ENCODE measurements around the gene GGT7.
"Not testable (repeated sequence)": the region's sequence is repeated elsewhere in the genome, so short reads cannot be mapped to it uniquely, and the experiment has no call there.

Gene GGT7, protein sequence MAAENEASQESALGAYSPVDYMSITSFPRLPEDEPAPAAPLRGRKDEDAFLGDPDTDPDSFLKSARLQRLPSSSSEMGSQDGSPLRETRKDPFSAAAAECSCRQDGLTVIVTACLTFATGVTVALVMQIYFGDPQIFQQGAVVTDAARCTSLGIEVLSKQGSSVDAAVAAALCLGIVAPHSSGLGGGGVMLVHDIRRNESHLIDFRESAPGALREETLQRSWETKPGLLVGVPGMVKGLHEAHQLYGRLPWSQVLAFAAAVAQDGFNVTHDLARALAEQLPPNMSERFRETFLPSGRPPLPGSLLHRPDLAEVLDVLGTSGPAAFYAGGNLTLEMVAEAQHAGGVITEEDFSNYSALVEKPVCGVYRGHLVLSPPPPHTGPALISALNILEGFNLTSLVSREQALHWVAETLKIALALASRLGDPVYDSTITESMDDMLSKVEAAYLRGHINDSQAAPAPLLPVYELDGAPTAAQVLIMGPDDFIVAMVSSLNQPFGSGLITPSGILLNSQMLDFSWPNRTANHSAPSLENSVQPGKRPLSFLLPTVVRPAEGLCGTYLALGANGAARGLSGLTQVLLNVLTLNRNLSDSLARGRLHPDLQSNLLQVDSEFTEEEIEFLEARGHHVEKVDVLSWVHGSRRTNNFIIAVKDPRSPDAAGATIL

DNA sequence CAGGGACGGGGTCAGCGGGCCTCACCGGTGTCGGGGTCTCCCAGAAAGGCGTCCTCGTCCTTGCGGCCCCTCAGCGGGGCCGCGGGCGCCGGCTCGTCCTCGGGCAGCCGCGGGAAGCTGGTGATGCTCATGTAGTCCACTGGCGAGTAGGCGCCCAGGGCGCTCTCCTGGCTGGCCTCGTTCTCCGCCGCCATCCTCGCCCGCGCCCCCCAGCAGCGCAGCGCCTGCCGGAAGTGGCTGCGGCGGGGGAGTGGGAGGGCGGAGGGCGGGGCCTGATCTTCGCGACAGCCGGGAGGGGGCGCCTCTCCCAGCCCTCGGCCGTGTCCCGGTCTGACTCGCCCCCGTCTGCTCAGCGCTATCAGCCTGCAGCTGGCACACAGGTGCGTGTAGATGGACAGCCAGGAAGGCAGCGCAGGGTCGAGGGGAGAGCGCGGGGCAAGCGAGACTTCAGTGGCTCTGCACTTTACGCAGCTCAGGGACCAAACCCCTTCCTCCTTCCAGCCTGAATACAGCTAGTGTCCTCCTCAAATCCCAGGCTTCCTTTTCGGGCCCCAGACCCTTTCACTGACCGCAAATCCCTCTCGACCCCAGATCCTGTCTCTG is at the start of gene GGT7:
Gene GGT7 (minus strand): TSS at position 235 of the 603 bp plus-strand sequence. CDS start 41 bp downstream, at position 194.
- peaks cover 52% of the 10 kb centered on the region for H3K4me1 Mint-ChIP-seq (ENCODE audit: low read depth)
- peak within 1 kb of the TSS; percentile 73 for H3K27ac Mint-ChIP-seq
- H3K4me3 Mint-ChIP-seq = peak within 1 kb of the TSS; percentile 91
- no peaks in the 10 kb centered on the region for H3K9me3 Mint-ChIP-seq
- no peaks in the 10 kb centered on the region for H3K27me3 Mint-ChIP-seq (ENCODE audit: low read depth)
- H3K36me3 Mint-ChIP-seq (ENCODE audit: low read depth) = no peaks in the 10 kb centered on the region

DNA sequence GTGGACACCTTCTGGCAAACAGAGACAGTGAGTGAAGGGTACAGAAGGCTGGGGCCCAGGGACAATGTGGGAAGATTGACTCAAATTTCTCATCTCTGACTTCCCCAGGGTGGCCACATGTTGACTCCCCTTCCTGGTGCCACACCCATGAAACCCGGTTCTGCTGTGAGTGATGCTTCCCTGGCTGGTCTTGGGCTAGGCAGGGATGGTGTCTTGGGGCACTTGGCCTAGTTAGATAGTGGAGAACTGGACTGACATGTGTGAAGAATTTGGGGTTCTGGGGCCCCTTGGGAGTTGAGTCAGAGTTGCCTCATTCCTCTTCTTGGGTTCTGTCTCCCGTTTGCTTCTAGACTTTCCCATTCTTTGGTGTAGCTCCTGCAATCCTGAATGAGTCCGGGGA is 48.8 kb upstream of the GGT7 start:
- Mint-ChIP-seq H3K4me1 (ENCODE audit: low read depth) (peaks cover 49% of the 10 kb centered on the region), H3K36me3 (ENCODE audit: low read depth) (peaks cover 59% of the 10 kb centered on the region), H3K27me3 (ENCODE audit: low read depth) (no peaks in the 10 kb centered on the region), H3K9me3 (peaks cover 12% of the 10 kb centered on the region), H3K27ac (no peak overlapping the region), H3K4me3 (no peak overlapping the region)

DNA sequence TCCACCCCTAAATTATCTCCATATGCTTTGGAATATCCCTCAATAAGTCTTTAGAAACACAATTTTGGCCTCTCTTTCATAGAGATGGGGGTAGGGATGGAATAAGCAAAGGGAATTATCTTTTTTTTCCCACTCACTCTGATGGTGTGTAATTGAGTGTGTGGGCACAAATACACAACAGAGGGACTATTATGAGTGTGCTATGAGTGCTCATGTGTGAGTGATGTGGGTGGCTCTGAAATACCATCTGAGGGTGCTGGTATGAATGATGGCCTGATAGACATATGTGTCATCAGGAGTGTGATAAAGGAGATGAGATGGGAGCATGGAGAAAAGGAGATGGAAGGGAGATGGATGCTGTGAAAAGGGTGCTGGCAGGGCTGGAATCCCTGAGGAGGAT is 47.4 kb upstream of the GGT7 start:
- Mint-ChIP-seq H3K4me1 (ENCODE audit: low read depth) (peaks cover 47% of the 10 kb centered on the region), H3K27ac (peak overlapping the region; percentile 7), H3K27me3 (ENCODE audit: low read depth) (no peaks in the 10 kb centered on the region), H3K9me3 (peaks cover 12% of the 10 kb centered on the region), H3K36me3 (ENCODE audit: low read depth) (peaks cover 55% of the 10 kb centered on the region), H3K4me3 (no peak overlapping the region)

DNA sequence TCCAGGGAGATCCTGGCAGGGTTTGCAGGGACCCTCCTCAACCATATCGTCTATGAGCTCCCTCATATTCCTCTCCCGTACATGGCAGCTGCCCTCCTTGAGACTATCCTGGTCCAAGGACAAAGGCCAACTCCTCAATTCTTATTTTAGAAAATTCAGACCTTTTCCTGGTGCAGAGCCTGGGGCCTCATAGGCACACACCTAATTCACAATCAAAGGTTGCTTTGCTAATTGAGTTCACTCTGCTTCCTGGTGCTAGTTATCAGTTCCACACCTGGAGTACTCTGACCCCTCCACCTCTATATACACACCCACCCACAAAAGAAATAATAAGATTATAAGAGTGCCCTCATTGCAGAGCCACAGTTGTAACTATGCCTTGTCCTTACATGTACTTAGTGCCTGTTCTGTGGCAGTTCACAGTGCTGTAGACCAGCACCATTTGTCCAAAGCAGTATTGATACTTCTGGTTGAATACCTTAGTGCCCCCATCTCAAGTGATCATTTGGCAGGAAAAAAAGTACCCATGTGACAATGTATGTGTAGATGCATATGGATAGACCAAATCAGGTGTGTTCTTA is 44.2 kb upstream of the GGT7 start:
- peaks cover 61% of the 10 kb centered on the region for H3K36me3 Mint-ChIP-seq (ENCODE audit: low read depth)
- H3K27me3 Mint-ChIP-seq (ENCODE audit: low read depth) = no peaks in the 10 kb centered on the region
- H3K9me3 Mint-ChIP-seq = peaks cover 12% of the 10 kb centered on the region
- no peak overlapping the region for H3K4me3 Mint-ChIP-seq
- peak overlapping the region; percentile 86 for H3K27ac Mint-ChIP-seq
- peaks cover 51% of the 10 kb centered on the region for H3K4me1 Mint-ChIP-seq (ENCODE audit: low read depth)

DNA sequence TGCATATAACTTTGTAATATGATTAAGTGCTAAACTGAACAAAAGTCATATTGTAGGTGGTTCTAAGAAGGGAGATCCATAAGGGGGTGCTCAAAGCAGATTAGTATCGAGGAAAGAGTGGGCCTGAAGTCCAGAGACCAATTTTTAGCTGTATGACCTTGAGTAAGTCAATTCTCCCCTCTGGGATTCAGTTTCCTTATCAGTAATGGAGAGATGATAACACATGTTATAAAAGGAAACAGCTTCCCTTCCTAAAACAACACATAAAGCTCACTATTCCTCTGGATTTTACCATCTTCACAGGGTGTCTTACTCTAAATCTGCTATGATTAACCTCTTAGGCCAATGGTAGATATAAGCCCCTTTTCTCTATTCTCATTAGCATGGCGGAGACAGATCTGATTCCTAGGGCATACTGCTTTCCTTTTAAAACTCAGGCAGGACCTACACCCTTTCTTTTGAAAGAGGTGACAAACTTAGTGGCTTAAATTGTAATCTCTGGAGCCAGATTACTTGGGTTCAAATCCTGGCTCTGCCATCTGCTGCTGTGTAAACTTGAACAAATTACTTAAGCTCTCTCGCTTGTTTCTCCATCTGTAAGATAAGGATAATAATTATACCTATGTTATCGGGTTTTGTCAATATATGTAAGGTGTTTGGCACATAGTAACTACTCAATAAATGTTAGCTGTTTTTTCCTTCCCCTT is 43.2 kb upstream of the GGT7 start:
- peaks cover 12% of the 10 kb centered on the region for H3K9me3 Mint-ChIP-seq
- no peaks in the 10 kb centered on the region for H3K27me3 Mint-ChIP-seq (ENCODE audit: low read depth)
- peaks cover 48% of the 10 kb centered on the region for H3K4me1 Mint-ChIP-seq (ENCODE audit: low read depth)
- H3K4me3 Mint-ChIP-seq = no peak overlapping the region
- H3K36me3 Mint-ChIP-seq (ENCODE audit: low read depth) = peaks cover 56% of the 10 kb centered on the region
- H3K27ac Mint-ChIP-seq = peak overlapping the region; percentile 19

DNA sequence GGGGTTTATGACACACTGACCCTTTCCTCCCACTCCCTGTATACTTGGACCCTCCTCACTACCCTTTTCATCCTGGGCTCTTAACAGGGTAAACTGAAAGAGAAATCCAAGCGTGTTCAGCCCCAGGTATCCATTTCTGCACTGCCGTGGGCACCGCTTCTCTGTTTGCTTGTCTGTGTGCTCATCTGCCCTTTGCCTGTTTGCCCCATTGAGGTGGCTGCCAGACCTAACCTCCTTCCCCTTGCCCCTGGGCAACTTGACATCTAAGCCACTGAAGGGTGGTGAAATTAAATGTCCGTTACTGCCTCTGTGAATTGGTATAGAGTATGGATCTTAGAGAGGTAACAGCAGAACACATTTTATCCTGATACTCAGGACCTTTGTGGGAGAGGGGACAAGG is 42.5 kb upstream of the GGT7 start:
- no peak overlapping the region for H3K4me3 Mint-ChIP-seq
- peaks cover 49% of the 10 kb centered on the region for H3K36me3 Mint-ChIP-seq (ENCODE audit: low read depth)
- H3K4me1 Mint-ChIP-seq (ENCODE audit: low read depth) = peaks cover 42% of the 10 kb centered on the region
- H3K27me3 Mint-ChIP-seq (ENCODE audit: low read depth) = no peaks in the 10 kb centered on the region
- peaks cover 10% of the 10 kb centered on the region for H3K9me3 Mint-ChIP-seq
- no peak overlapping the region for H3K27ac Mint-ChIP-seq

DNA sequence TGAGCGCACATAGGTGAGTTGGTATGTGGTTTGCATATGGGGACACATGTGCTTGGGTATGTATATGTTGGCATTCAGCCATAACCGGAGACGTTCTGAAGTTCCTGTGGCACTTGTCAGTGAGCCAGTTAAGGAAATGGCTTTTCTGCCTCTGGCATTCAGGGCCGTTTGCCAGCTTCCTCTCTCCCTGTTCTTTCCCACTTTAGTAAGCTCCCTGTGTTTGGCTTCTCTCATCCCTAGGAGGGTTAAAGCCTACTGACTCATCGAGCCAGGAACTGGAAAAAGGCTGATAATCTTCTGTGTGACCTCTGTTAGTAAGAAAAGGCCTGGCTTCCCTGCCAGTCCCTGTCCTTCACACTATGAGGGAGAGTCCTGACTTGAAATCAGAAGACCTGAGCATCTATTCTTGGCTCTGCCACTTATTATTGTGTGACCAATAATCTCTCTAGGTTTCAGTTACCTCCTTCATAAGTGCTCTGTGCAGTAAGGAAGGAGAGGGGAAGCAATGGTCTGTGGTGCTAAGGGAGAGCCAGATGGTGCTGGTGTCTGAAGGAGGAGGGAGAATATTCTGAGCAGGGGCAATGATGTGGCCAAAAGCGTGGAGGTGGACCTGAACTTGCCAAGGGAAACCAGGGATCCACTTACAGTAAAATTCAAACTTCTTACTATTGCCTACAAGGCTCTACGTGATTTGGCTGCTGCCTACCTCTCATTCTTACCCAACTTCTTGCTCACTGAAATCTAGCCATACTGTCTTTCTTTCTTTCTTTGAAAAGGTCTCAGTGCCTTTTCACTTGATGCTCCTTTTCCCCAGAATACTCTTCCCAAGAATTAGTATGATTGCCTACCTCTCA is 35.2 kb upstream of the GGT7 start:
- no peaks in the 10 kb centered on the region for H3K27me3 Mint-ChIP-seq (ENCODE audit: low read depth)
- H3K27ac Mint-ChIP-seq = no peak overlapping the region
- no peaks in the 10 kb centered on the region for H3K9me3 Mint-ChIP-seq
- H3K4me1 Mint-ChIP-seq (ENCODE audit: low read depth) = peaks cover 17% of the 10 kb centered on the region
- no peak overlapping the region for H3K4me3 Mint-ChIP-seq
- H3K36me3 Mint-ChIP-seq (ENCODE audit: low read depth) = peaks cover 16% of the 10 kb centered on the region

DNA sequence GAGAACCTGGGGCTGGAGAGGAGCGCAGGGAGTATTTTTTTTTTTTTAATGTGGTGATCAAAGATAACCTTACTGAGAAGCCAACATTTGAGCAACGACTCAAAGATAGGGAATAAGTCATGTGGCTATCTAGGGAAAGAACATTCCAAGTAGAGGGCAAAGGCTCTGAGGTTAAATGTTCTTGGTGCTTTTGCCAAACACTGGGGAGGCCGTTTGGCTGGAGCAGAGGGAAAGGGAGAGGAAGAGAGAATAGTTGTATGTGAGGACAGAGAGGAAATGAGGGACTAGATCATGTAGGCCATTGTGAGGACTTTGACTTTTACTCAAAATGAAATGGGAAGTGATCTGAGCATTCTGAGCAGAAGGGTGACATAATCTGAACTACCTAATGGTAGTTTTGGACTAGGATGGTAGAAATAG is 31.6 kb upstream of the GGT7 start:
- Mint-ChIP-seq H3K36me3 (ENCODE audit: low read depth) (peaks cover 20% of the 10 kb centered on the region), H3K4me1 (ENCODE audit: low read depth) (peaks cover 24% of the 10 kb centered on the region), H3K9me3 (no peaks in the 10 kb centered on the region), H3K27me3 (ENCODE audit: low read depth) (no peaks in the 10 kb centered on the region), H3K4me3 (no peak overlapping the region), H3K27ac (no peak overlapping the region)

DNA sequence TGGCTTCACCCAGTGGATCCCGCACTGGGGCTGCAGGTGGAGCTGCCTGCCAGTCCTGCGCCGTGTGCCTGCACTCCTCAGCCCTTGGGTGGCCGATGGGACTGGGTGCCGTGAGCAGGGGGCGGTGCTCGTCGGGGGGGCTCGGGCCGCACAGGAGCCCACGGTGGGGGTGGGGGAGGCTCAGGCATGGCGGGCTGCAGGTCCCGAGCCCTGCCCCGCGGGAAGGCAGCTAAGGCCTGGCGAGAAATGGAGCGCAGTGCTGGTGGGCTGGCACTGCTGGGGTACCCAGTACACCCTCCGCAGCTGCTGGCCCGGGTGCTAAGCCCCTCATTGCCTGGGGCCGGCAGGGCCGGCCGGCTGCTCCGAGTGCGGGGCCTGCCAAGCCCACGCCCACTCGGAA is 26.1 kb upstream of the GGT7 start:
- H3K27ac Mint-ChIP-seq; H3K9me3 Mint-ChIP-seq; H3K4me3 Mint-ChIP-seq; H3K27me3 Mint-ChIP-seq (ENCODE audit: low read depth): not testable (repeated sequence)
- H3K4me1 Mint-ChIP-seq (ENCODE audit: low read depth) = peaks cover 13% of the 10 kb centered on the region
- peaks cover 21% of the 10 kb centered on the region for H3K36me3 Mint-ChIP-seq (ENCODE audit: low read depth)

DNA sequence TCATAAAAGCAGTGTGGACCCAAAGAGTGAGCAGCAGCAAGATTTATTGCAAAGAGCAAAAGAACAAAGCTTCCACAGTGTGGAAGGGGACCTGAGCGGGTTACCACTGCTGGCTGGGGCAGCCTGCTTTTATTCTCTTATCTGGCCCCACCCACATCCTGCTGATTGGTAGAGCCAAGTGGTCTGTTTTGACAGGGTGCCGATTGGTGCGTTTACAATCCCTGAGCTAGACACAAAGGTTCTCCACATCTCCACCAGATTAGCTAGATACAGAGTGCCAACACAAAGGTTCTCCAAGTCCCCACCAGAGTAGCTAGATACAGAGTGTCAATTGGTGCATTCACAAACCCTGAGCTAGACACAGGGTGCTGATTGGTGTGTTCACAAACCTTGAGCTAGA is 25.5 kb upstream of the GGT7 start:
- H3K9me3 Mint-ChIP-seq = not testable (repeated sequence)

DNA sequence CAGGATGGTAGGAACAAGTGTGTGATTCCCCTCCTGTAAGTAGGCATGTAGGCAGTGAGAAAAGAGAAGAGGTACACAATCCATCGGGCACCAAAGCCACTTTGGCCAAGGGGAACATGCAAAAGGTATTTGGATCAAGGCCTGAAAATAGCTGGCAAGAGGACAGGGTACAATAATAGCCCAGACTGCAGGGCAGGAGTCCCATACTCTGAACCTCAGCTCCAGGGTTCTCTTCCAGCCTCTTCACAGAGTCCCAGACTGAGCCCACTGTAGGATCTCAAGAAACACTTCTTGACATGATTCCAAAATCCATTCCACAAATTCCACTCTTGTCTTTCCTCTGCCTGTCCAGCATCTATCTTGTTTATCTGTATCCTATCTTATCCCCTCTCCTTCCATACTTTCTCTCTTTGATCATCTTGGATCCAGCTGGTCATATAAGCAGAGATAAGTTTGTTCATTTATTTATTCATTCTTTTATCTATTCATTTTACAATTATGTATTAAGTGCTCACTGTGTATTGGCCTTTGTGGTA is 23.5 kb upstream of the GGT7 start:
- H3K27me3 Mint-ChIP-seq (ENCODE audit: low read depth) = no peaks in the 10 kb centered on the region
- no peak overlapping the region for H3K4me3 Mint-ChIP-seq
- peaks cover 26% of the 10 kb centered on the region for H3K4me1 Mint-ChIP-seq (ENCODE audit: low read depth)
- no peak overlapping the region for H3K27ac Mint-ChIP-seq
- no peaks in the 10 kb centered on the region for H3K9me3 Mint-ChIP-seq
- H3K36me3 Mint-ChIP-seq (ENCODE audit: low read depth) = peaks cover 16% of the 10 kb centered on the region

More for the DNA sequence above, 25.5 kb upstream of the GGT7 start:
- Mint-ChIP-seq H3K4me1 (ENCODE audit: low read depth) (peaks cover 11% of the 10 kb centered on the region), H3K36me3 (ENCODE audit: low read depth) (peaks cover 22% of the 10 kb centered on the region)
- H3K27ac Mint-ChIP-seq; H3K4me3 Mint-ChIP-seq; H3K27me3 Mint-ChIP-seq (ENCODE audit: low read depth): not testable (repeated sequence)

DNA sequence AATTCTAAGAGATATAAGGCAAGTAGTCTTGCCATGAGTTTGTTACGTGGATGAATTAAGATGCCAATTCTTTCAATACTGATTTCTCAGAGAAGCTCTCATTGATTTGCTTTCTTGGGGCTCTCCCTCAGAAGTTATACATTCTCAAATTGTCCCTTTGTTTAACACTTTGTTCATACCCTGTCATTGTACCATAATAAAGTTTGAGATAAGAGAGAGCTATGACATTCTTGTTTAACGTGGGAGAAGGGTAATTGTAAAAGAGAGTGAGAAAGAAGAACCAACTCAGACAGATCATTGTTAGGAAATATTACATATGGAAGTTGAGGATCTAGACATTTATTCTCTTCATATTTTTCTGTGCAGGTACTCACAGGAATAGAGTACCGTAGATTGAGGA is 22.8 kb upstream of the GGT7 start:
- H3K27ac Mint-ChIP-seq = no peak overlapping the region
- H3K27me3 Mint-ChIP-seq (ENCODE audit: low read depth) = no peaks in the 10 kb centered on the region
- peaks cover 16% of the 10 kb centered on the region for H3K36me3 Mint-ChIP-seq (ENCODE audit: low read depth)

DNA sequence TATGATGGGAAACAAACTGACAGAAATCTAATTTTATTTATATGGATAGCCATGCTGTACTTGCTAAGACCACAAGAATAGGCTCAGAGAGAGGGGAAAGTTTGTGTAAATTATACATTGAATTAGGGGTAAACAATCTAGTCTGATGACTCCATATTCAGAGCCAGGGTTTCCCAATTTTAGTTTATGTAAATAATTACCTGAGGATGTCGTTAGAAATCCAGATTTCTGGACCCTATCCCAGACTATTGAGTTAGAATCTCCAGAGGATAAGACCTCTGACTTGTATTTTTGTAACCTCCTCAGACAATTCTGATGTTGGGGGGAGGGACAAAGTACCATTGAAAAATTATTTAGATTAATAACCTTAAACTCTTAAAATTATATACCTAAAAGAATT is 22.1 kb upstream of the GGT7 start:
- Mint-ChIP-seq H3K27me3 (ENCODE audit: low read depth) (no peaks in the 10 kb centered on the region), H3K9me3 (no peaks in the 10 kb centered on the region), H3K4me1 (ENCODE audit: low read depth) (peaks cover 37% of the 10 kb centered on the region), H3K27ac (no peak overlapping the region), H3K4me3 (no peak overlapping the region), H3K36me3 (ENCODE audit: low read depth) (peaks cover 20% of the 10 kb centered on the region)

More for the DNA sequence above, 22.8 kb upstream of the GGT7 start:
- Mint-ChIP-seq H3K9me3 (no peaks in the 10 kb centered on the region), H3K4me1 (ENCODE audit: low read depth) (peaks cover 30% of the 10 kb centered on the region), H3K4me3 (no peak overlapping the region)
